Prostate gland (tissue), 2 donors: ENCODE measurements around the gene CXXC5. TPM values are rescaled to one million over a fixed set of nuclear protein-coding genes. Genes with fewer than 3 reads are reported as not detected.

ENCODE experiments used
- DNase-seq: peaks from one replicate; pipeline ENCODE4 v3.0.0-alpha.2; 2019; ENCODE audit warnings: low spot score
- H3K27ac ChIP-seq, 2 donors: fragments of 200-600 bp; sonication (generic); 2 replicates each; pipeline ENCODE4 v1.5.1; 2017 to 2019
- H3K27me3 ChIP-seq: fragments of 200-600 bp; sonication (generic); replicated peaks from 2 replicates; pipeline ENCODE4 v1.5.1; 2019; ENCODE audit not compliant: insufficient read depth
- H3K36me3 ChIP-seq, 2 donors: fragments of 200-600 bp; sonication (generic); 1 replicate in 1 of 2; 2 replicates in 1 of 2; pipeline versions ENCODE4 v1.5.1 to v1.8.1; 2017 to 2019
- H3K4me1 ChIP-seq: fragments of 200-600 bp; sonication (generic); replicated peaks from 2 replicates; pipeline ENCODE4 v1.5.1; 2019
- H3K4me3 ChIP-seq, 2 donors: fragments of 200-600 bp; sonication (generic); 2 replicates each; pipeline ENCODE4 v1.5.1; 2017 to 2019
- H3K9me3 ChIP-seq: fragments of 200-600 bp; sonication (generic); 2 replicates; pipeline ENCODE4 v1.5.1; 2017
- CTCF ChIP-seq, 4 experiments: fragments of 200-600 bp in 2 of 4; fragments of 450-650 bp in 2 of 4; sonication (generic) in 2 of 4; IDR thresholded peaks; 1 replicate in 3 of 4; 2 replicates in 1 of 4; pipeline ENCODE4 v1.5.1; 2016 to 2019; ENCODE audit warnings: antibody characterized with exemption in 4 of 4, mild to moderate bottlenecking in 2 of 4, moderate library complexity in 2 of 4
- POLR2A ChIP-seq: fragments of 450-650 bp; IDR thresholded peaks from one replicate; pipeline ENCODE4 v1.6.1; 2016; ENCODE audit warnings: antibody characterized with exemption, mild to moderate bottlenecking
- POLR2AphosphoS5 ChIP-seq: sonication (generic); formaldehyde crosslinking; IDR thresholded peaks from one replicate; pipeline ENCODE4 v1.6.1; 2017; ENCODE audit warnings: antibody characterized with exemption
- WGBS: methylation state at CpG from one replicate; pipeline ENCODE4 v1.1.5; 2018; 5-methylcytosine and 5-hydroxymethylcytosine counted together
- intact Hi-C: fragments of 100-400 bp; cut with DNase I; formaldehyde crosslinking; loops from one replicate; pipeline ENCODE4 v1.14.2; 2022
- total RNA-seq, 2 donors: library from RNA; depleted of rRNA; stranded (reverse); fragments of >200 nt; gene quantifications; one replicate each; pipeline ENCODE4 v1.1.0, GENCODE V29; 2016

The CXXC5 gene
- total RNA-seq, 2 donors from 2014 or later = 47.4 to 47.7 TPM

GRCh38 chr5:139671096-139671841, 23.1 kb downstream of the CXXC5 start:
- no peak for TF ChIP-seq POLR2A
- TF ChIP-seq CTCF (IDR thresholded peaks at IDR 0.05) = no peak
- no peak for TF ChIP-seq POLR2AphosphoS5
- H3K36me3 ChIP-seq = no peaks in the 10 kb centered on the region
- WGBS = 55% methylated on average over 11 of the region's 20 CpGs
- no peaks in the 10 kb centered on the region for H3K9me3 ChIP-seq
- intact Hi-C loops = no loop called here
- no peaks in the 10 kb centered on the region for H3K27me3 ChIP-seq
- H3K4me1 ChIP-seq = peaks cover 14% of the 10 kb centered on the region
- H3K27ac ChIP-seq = peak overlapping the region; percentile 8 to 33
- no peak for DNase-seq
- H3K4me3 ChIP-seq = no peak overlapping the region

- Histone ChIP-seq H3K36me3 (no peaks in the 10 kb centered on the region), H3K4me1 (no peaks in the 10 kb centered on the region), H3K4me3 (no peak overlapping the region), H3K9me3 (no peaks in the 10 kb centered on the region), H3K27me3 (no peaks in the 10 kb centered on the region), H3K27ac (no peak overlapping the region)
- WGBS = 87% methylated on average over 4 of the region's 4 CpGs
- intact Hi-C loops = no loop called here
- TF ChIP-seq POLR2A (no peak), POLR2AphosphoS5 (no peak), CTCF (IDR thresholded peaks at IDR 0.05) (no peak)
- DNase-seq = no peak
These were observed 27.1 kb downstream of the CXXC5 start for GRCh38 chr5:139675213-139675612.

- WGBS = 85% methylated on average over 4 of the region's 4 CpGs
- H3K4me1 ChIP-seq = no peaks in the 10 kb centered on the region
- no peak for DNase-seq
These were observed 27.7 kb downstream of the CXXC5 start for GRCh38 chr5:139675825-139676224.

GRCh38 chr5:139676406-139676805, 28.3 kb downstream of the CXXC5 start:
- TF ChIP-seq POLR2A (no peak), CTCF (IDR thresholded peaks at IDR 0.05) (no peak), POLR2AphosphoS5 (no peak)
- no peaks in the 10 kb centered on the region for H3K4me1 ChIP-seq
- no peaks in the 10 kb centered on the region for H3K36me3 ChIP-seq
- intact Hi-C loops = no loop called here
- no peak overlapping the region for H3K4me3 ChIP-seq
- H3K27me3 ChIP-seq = no peaks in the 10 kb centered on the region
- no peak for DNase-seq
- 68% methylated on average over 2 of the region's 3 CpGs for WGBS
- no peaks in the 10 kb centered on the region for H3K9me3 ChIP-seq
- H3K27ac ChIP-seq = no peak overlapping the region

More at GRCh38 chr5:139675825-139676224, 27.7 kb downstream of the CXXC5 start:
- H3K36me3 ChIP-seq = no peaks in the 10 kb centered on the region
- H3K27ac ChIP-seq = no peak overlapping the region
- intact Hi-C loops = no loop called here
- H3K4me3 ChIP-seq = no peak overlapping the region
- no peaks in the 10 kb centered on the region for H3K27me3 ChIP-seq
- no peaks in the 10 kb centered on the region for H3K9me3 ChIP-seq
- TF ChIP-seq POLR2A (no peak), POLR2AphosphoS5 (no peak), CTCF (IDR thresholded peaks at IDR 0.05) (no peak)
